PC-3 (cell line): Measurements from ENCODE around the gene DAO. TPM values are rescaled to one million over a fixed set of nuclear protein-coding genes. Genes with fewer than 3 reads are reported as not detected.

Experiments
- ATAC-seq: fragments of 200-7000 bp; cut with Tn5 transposase; 2 replicates; pipeline ENCODE4 v1.9.1; 2020; ENCODE audit warnings: mild to moderate bottlenecking, moderate library complexity
- BruUV-seq: library from RNA; stranded (reverse); fragments of 400-500 nt; replicated peaks from 2 replicates; lab custom pipeline; 2021; lab: Mats Ljungman, UMichigan
- CTCF ChIA-PET: fragments of 300-600 bp; sonication (Branson Sonifier 250); formaldehyde crosslinking; loops from one replicate; lab custom pipeline; 2022; ENCODE audit warnings: antibody characterized with exemption; lab: Charles Lee
- POLR2A ChIA-PET: fragments of 300-600 bp; sonication (Branson Sonifier 250); formaldehyde crosslinking; loops from one replicate; lab custom pipeline; 2022; ENCODE audit warnings: antibody characterized with exemption; ENCODE audit not compliant: unreplicated experiment; lab: Charles Lee
- DNase-seq: peaks from one replicate; pipeline ENCODE4 v3.0.0-alpha.2; 2015
- H2AFZ ChIP-seq: fragments of 300-600 bp; sonication (generic); 2 replicates; pipeline ENCODE4 v1.6.0; 2016; ENCODE audit warnings: antibody characterized with exemption, low read length
- H3F3A ChIP-seq: fragments of 300-600 bp; sonication (generic); one replicate; pipeline ENCODE4 v1.6.0; 2017; ENCODE audit warnings: antibody characterized with exemption, low read length, control low read depth, mild to moderate bottlenecking; ENCODE audit not compliant: unreplicated experiment
- H3K27ac ChIP-seq: fragments of 300-600 bp; sonication (generic); 2 replicates; pipeline ENCODE4 v1.5.1; 2016; ENCODE audit warnings: mild to moderate bottlenecking, low read length
- H3K27me3 ChIP-seq: fragments of 300-600 bp; sonication (generic); 2 replicates; pipeline ENCODE4 v1.6.1; 2016; ENCODE audit warnings: low read length, mixed read lengths
- H3K36me3 ChIP-seq: fragments of 300-600 bp; sonication (generic); 2 replicates; pipeline ENCODE4 v1.6.1; 2016; ENCODE audit warnings: low read depth, mixed run types, low read length, mixed read lengths
- H3K4me1 ChIP-seq: fragments of 300-600 bp; sonication (generic); 2 replicates; pipeline ENCODE4 v1.5.1; 2016; ENCODE audit warnings: low read length; ENCODE audit not compliant: insufficient read depth
- H3K4me2 ChIP-seq: fragments of 300-600 bp; sonication (generic); 2 replicates; pipeline ENCODE4 v1.6.0; 2016; ENCODE audit warnings: low read length
- H3K4me3 ChIP-seq: fragments of 300-600 bp; sonication (generic); 2 replicates; pipeline ENCODE4 v1.5.1; 2016; ENCODE audit warnings: mild to moderate bottlenecking, low read length, mixed read lengths
- H3K79me2 ChIP-seq: fragments of 300-600 bp; sonication (generic); 2 replicates; pipeline ENCODE4 v1.6.1; 2017; ENCODE audit warnings: low read length, mixed read lengths
- H3K9ac ChIP-seq: fragments of 300-600 bp; sonication (generic); 2 replicates; pipeline ENCODE4 v1.6.0; 2016; ENCODE audit warnings: mild to moderate bottlenecking, low read length
- H3K9me2 ChIP-seq: fragments of 300-600 bp; sonication (generic); replicated peaks from 2 replicates; pipeline ENCODE4 v1.6.1; 2016; ENCODE audit warnings: mixed run types, low read length, mixed read lengths
- H3K9me3 ChIP-seq: fragments of 300-600 bp; sonication (generic); 2 replicates; pipeline ENCODE4 v1.6.1; 2016; ENCODE audit warnings: low read length, mixed read lengths
- H4K20me1 ChIP-seq: fragments of 300-600 bp; sonication (generic); 2 replicates; pipeline ENCODE4 v1.6.1; 2016; ENCODE audit warnings: low read length, mixed read lengths
- CTCF ChIP-seq: fragments of 300-600 bp; sonication (generic); conservative IDR thresholded peaks from 2 replicates; pipeline ENCODE4 v1.5.1; 2017; ENCODE audit warnings: antibody characterized with exemption, low read depth, mild to moderate bottlenecking, low read length
- EZH2 ChIP-seq: fragments of 300-600 bp; sonication (generic); IDR thresholded peaks from one replicate; pipeline ENCODE4 v1.6.1; 2017; ENCODE audit warnings: antibody characterized with exemption, mild to moderate bottlenecking, low read length; ENCODE audit not compliant: unreplicated experiment
- EZH2phosphoT487 ChIP-seq: fragments of 300-600 bp; sonication (generic); IDR thresholded peaks from 2 replicates; pipeline ENCODE4 v1.6.1; 2018; ENCODE audit warnings: mild to moderate bottlenecking, antibody characterized with exemption, low read length, borderline replicate concordance
- intact Hi-C: fragments of 100-400 bp; cut with micrococcal nuclease; formaldehyde crosslinking; loops from 2 replicates; pipeline ENCODE4 v1.9.0; 2023
- total RNA-seq: library from RNA; depleted of rRNA; stranded (reverse); fragments of >200 nt; gene quantifications from 2 replicates; pipeline ENCODE4 v1.2.3, GENCODE V29; 2014

The DAO gene
- total RNA-seq, 1 experiment from 2014 or later: not detected

- no peaks in the 10 kb centered on the region for H3K4me1 ChIP-seq
- no peak overlapping the region for H2AFZ ChIP-seq
- H3F3A ChIP-seq: no peaks in the 10 kb centered on the region
- no peaks in the 10 kb centered on the region for H3K79me2 ChIP-seq
- ChIA-PET CTCF (no interaction called here), POLR2A (no interaction called here)
- H3K4me3 ChIP-seq: no peak overlapping the region
- TF ChIP-seq EZH2 (no peak), EZH2phosphoT487 (no peak), CTCF (no peak)
- no peaks in the 10 kb centered on the region for H4K20me1 ChIP-seq
- no peak overlapping the region for H3K27ac ChIP-seq
- no peaks in the 10 kb centered on the region for H3K9me2 ChIP-seq
- no peaks in the 10 kb centered on the region for H3K36me3 ChIP-seq
- ATAC-seq (no peak), DNase-seq (no peak)
- intact Hi-C loops: no loop called here
- BruUV-seq: no TSS peak
- H3K9me3 ChIP-seq: no peaks in the 10 kb centered on the region
- 0 out of 2 replicates have a peak, but pooled peaks cover 14% of the 10 kb centered on the region for H3K27me3 ChIP-seq
- no peak overlapping the region for H3K4me2 ChIP-seq
- no peak overlapping the region for H3K9ac ChIP-seq
Measured at GRCh38 chr12:108876550-108876949, 3.3 kb upstream of the DAO start.

GRCh38 chr12:108881953-108882352, 2.1 kb downstream of the DAO start:
- H3K27ac ChIP-seq: no peak overlapping the region
- ChIA-PET CTCF (no interaction called here), POLR2A (no interaction called here)
- H3K4me3 ChIP-seq: no peak overlapping the region
- DNase-seq (peak; percentile 42), ATAC-seq (peak; percentile 78)
- BruUV-seq: no TSS peak
- H3K4me2 ChIP-seq: no peak overlapping the region
- H4K20me1 ChIP-seq: no peaks in the 10 kb centered on the region
- no peaks in the 10 kb centered on the region for H3K36me3 ChIP-seq
- no peaks in the 10 kb centered on the region for H3F3A ChIP-seq
- intact Hi-C loops: no loop called here
- H3K9me3 ChIP-seq: no peaks in the 10 kb centered on the region
- no peak overlapping the region for H2AFZ ChIP-seq
- no peaks in the 10 kb centered on the region for H3K79me2 ChIP-seq
- H3K27me3 ChIP-seq: 0 out of 2 replicates have a peak, but pooled peaks cover 14% of the 10 kb centered on the region
- H3K4me1 ChIP-seq: no peaks in the 10 kb centered on the region
- H3K9ac ChIP-seq: no peak overlapping the region
- TF ChIP-seq EZH2phosphoT487 (no peak), EZH2 (no peak), CTCF (no peak)
- H3K9me2 ChIP-seq: no peaks in the 10 kb centered on the region
